GM12891 (cell line): ENCODE data around the gene SUPT5H.

Source experiments
- POLR2A ChIP-seq: IDR thresholded peaks from 2 replicates; pipeline ENCODE4 v1.6.1; 2011; ENCODE audit warnings: low read depth, low read length, control low read depth
- POLR2AphosphoS5 ChIP-seq: IDR thresholded peaks from 2 replicates; pipeline ENCODE4 v1.6.1; 2011; ENCODE audit warnings: low read depth, low read length, control low read depth
- POU2F2 ChIP-seq: IDR thresholded peaks from 2 replicates; pipeline ENCODE4 v1.6.1; 2011; ENCODE audit warnings: low read depth, mild to moderate bottlenecking, control low read depth, low read length, moderate library complexity

DNA sequence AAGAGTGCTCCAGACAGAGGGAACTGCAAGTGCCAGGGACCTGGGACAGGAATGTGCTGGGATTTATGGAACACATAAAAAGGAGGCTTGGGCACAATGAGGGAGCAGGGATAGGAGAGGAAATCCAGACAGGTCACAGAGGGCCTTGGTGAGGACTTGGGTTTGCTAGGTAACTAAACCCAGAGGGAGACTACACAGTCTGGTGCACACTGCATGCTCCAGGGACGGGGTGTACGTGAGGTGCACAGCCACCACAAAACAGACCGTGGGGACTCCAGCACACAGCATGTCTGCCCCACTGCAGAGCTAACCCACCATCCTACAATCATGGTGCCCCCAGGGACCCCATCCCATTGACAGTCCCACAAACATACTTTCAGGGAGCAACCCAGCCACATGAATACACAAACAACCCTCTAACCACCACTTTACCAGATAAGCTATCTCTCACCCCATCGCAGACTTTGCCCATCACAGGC, 44.3 kb upstream of the SUPT5H start:
- TF ChIP-seq POU2F2 (peak; percentile 31; the same call in 1 of the 2 replicates), POLR2AphosphoS5 (no peak), POLR2A (no peak)
